GM13977 (cell line): Measurements from ENCODE around the gene PIK3C2G.

Experiments
- DNase-seq: peaks from one replicate; pipeline ENCODE4 v3.0.0; 2012; ENCODE audit warnings: low spot score
- CTCF ChIP-seq: IDR thresholded peaks from 2 replicates; pipeline ENCODE4 v1.5.1; 2012; ENCODE audit warnings: mild to moderate bottlenecking, control low read depth; ENCODE audit not compliant: insufficient read depth; ENCODE audit errors: extremely low read depth, missing control alignments
- in situ Hi-C: fragments of 300-500 bp; cut with MboI; formaldehyde crosslinking; loops from one replicate; pipeline ENCODE4 v1.12.0; 2022; ENCODE audit warnings: low sequenced_read_pairs, low pct_unique_long_range_greater_than_20kb, mixed read lengths, inconsistent platforms; ENCODE audit not compliant: unreplicated experiment

Gene PIK3C2G

DNA sequence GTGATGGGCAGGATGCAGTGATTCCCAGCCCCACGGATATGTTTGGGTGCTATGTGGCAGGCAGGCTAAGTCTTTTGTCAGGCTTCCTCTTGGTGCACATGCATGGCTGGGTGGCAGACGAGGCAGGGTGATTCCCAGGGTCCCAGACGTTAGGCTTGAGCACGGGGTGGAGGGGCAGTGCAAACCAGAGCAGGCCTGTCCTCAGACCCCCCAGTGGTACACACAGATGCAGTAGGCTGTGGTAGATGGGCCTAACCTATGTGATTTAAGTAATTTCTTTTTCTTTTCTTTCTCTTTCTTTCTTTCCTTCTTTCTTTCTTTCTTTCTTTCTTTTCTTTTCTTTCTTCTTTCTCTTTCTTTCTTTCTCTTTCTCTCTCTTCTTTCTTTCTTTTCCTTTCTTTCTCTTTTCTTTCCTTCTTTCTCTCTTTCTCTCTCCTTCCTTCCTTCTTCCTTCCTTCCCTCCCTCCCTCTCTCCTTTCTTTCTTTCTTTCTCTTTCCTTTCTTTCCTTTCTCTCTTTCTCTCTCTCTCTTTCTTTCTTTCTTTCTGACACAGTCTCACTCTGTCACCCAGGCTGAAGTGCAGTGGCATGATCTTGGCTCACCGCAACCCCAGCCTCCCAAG is 41.6 kb downstream of the PIK3C2G start:
- no peak for TF ChIP-seq CTCF
- no peak for DNase-seq
- in situ Hi-C loops, result no loop called here

- no peak for DNase-seq
- TF ChIP-seq CTCF, result no peak
- in situ Hi-C loops, result no loop called here
These were observed 43.3 kb downstream of the PIK3C2G start for GRCh38 chr12:18304609-18305008.

- no peak for TF ChIP-seq CTCF
- DNase-seq, result no peak
- in situ Hi-C loops, result no loop called here
These were observed 45.0 kb downstream of the PIK3C2G start for GRCh38 chr12:18306311-18306710.

DNA sequence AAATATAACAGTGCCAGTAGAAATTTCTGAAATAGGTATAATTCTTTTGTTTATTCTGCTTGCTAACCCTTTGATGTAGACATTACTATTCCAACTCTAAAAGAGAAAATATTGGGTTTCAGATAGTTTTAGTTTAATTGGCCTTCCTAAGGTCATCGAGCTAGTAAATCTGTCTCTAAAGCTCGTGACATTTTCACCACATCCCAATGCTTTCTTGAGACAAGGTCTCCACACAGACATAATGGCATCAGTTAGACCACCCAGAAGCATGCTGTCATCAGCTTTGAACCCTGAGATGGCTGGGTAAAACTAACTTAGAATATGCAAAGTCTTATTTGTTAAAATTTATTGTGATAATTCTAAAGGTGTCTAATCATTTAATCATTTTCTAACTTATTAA is 52.0 kb downstream of the PIK3C2G start:
- DNase-seq, result no peak
- TF ChIP-seq CTCF, result no peak
- in situ Hi-C loops, result no loop called here

DNA sequence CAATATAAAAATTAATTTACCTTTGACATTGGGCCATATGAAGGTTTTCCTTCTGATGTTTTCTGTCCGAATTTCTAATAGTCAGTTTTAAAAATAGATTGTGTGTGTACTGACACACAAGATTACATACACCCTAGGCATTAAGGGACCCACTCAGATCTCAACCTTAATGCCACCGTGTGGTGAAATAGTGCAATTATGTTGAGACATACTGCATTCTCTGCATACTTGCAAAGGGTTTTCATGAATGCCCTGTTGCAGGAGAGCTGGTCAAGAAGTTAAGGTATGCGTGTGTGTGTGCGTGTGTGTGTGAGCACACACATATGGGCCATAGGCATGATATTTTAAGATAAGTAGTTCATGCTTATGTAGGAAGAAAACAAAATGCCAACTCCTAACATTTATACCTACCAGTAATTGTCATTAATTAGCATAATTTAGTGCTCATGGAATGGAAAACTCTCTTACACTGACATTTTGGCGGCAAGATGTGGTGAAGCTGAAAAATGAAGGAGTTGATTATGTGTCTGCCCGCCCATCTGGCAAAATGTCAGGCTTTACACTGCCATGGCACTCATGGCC is 58.8 kb downstream of the PIK3C2G start:
- in situ Hi-C loops, result no loop called here
- peak; percentile 38 for TF ChIP-seq CTCF

DNA sequence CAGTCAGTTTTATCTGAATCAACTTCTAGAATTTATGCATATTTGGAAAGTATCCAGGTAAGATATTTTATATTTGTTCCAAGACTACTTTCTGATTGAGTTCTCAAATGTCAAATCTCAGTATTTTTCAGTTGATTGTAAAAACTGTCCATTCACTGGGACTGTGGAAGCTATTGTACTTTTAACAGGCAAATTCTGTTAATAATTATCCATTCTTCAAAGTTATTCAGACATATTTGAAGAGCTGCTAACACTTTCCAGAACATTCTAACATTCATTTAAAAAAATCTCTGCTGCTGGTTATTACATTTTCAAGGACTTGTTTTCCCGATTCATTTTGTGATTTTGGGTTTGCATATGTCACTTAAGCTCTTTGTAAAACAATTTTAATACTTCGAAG is 59.7 kb downstream of the PIK3C2G start:
- no peak for TF ChIP-seq CTCF
- in situ Hi-C loops, result no loop called here
- no peak for DNase-seq

More for the DNA sequence above, 58.8 kb downstream of the PIK3C2G start:
- DNase-seq, result peak; percentile 33

- DNase-seq, result no peak
- in situ Hi-C loops, result no loop called here
- no peak for TF ChIP-seq CTCF
These were observed 61.8 kb downstream of the PIK3C2G start for GRCh38 chr12:18323159-18323558.
